CD4-positive, alpha-beta T cell treated with Interleukin-15 for 4 hours (primary cell): ENCODE measurements around the gene GTF2H4.
"Not testable (repeated sequence)": the region's sequence is repeated elsewhere in the genome, so short reads cannot be mapped to it uniquely, and the experiment has no call there.

ENCODE experiments used
- DNase-seq: peaks from one replicate; pipeline ENCODE4 v3.0.0-alpha.2; 2020; ENCODE audit warnings: low spot score

The GTF2H4 gene

DNA sequence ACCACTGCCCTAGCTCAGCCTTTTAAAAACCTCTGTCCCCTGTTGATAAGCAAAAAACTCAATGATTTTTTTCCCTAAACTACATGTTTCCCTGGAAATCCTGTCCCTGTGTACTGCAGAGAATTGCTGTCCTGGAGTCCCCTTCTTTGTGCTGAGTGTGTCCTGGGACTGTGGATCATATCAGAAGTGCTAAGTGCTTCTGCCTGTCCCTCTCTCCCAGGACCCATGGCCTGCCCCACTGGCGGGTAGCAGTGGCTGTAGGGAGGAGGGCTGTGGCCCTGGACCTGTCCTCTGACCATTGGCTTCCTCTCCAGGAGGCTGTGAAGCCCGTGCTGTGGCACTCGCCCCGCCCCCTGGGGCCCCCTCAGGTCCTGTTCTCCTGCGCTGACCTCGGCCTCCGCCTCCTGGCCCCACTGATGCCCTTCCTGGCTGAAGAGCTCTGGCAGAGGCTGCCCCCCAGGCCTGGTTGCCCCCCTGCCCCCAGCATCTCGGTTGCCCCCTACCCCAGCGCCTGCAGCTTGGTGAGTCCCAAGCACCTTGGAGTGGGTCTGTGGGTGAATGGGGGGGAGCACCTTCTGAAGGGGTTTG is 16.1 kb downstream of the GTF2H4 start:
- not testable (repeated sequence) for DNase-seq

DNA sequence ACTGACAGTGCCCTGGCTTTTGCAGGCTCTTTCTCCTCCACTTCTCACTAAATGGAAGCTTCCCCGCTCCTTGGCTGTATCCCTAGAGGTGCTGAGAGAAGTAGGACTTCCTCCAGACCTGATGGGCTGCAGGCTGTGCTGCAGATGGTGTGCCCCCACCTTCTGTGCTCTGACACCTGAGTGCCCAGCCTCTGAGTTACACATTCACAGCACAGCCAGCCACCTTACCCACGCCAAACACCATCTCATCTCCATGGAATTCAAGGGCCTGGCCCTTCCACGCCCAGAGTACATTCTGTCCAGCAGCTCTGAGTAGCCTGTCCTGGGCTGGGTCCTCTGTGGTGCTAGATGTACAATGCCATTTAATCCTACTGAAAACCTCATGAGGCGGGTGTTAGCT is 18.6 kb downstream of the GTF2H4 start:
- no peak for DNase-seq

DNA sequence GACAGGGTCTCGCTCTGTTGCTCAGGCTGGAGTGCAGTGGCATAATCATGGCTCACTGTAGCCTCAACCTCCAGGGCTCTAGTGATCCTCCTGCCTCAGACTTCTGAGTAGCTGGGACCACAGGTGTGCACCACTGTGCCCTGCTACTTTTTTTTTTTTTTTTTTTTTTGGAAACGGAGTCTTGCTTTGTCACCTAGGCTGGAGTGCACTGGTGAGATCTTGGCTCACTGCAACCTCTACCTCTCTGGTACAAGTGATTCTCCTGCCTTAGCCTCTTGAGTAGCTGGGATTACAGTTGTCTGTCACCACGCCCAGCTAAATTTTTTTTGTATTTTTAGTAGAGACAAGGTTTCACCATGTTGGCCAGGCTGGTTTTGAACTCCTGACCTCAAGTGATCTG is 19.1 kb downstream of the GTF2H4 start:
- DNase-seq: not testable (repeated sequence)

DNA sequence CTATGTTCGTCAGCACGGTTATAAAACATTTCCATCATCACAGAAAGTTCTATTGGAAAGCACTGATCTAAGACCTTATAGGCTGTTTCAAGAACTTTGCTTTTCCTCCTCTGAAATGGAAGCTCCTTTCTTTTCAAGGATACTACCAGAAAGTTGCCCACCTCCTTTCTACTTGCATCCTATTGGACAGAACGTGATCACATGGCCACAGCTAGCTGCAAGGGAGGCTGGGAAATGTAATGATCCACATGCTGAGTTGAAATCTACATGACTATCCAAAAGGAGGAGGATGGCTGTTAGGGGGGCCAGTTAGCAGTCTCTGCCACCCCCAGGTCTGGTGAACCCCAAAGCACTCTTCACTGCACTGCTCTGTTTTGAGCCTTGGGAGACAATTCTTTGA is 20.7 kb downstream of the GTF2H4 start:
- no peak for DNase-seq

DNA sequence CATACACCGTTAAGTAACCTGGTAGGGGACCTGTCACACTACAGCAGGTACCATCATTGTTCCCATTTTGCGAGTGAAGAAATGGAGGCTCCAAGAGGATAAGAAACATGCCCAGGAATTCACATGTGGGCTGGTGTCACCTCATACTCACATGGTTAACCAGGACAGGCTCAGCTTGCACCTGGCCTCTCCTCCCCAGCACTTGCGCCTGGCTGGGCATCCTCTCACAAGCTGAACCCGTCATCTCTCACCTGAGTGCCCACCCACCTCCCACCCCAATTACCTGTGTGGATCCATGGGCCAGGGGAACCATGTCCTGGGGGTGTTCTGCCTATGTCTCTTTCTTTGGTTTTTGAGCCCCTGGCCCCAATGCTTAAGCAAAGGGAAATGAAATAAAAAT is 22.5 kb downstream of the GTF2H4 start:
- DNase-seq: no peak

DNA sequence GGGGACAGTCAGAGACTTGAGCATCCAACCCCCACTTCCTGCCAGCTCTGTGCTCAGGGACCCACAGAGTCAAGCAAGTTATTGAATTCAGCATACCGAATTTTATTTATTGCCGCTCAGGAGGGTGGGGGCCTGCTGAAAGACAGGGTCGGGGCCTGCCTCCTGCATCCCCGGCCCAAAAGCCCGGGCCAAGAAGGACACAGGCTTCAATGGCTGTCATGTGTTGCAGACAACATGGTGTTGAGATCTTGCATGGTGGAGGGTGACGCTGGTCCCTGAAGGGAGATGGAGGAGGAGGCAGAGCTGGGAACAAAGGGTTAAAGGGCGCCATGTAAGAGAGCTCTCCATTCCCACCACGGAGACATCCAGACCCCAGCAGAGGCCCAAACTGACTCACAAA is 23.3 kb downstream of the GTF2H4 start:
- DNase-seq: no peak

DNA sequence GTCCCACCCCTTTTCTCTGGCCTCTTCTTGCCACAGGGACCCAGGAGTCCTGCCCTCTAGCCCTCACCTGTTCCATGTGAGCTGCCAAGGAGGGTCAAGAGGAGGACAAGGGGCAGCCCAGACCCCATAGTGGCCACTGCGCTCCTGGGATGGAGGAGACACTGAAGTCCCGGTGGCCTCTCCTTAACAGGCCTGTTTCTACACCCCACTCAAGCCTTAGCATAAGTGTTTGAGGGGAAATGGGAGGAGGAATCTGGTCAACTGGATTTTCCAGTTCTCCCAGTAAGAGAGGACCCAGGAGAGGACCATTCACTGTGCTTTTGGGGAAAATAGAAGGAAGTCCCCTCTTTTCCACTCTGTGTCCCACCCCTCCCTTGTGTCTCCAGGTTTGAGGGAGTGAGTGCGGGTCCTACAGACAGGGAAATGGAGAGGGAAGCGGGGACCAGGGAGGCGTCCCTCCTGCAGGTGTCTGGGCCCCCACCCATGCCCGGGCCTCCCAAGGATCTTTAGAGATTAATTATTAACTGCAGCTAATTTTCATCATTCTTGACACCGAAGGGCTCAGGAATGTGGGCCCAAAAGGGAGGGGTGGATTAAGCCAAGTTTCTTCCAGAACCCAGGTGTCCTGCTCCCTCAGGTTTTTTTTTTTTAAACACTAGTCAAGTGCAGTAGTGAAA is 24.1 kb downstream of the GTF2H4 start, which contains the start of gene SFTA2:
Gene SFTA2, minus strand, starts transcription at position 202 of the 677 bp plus-strand sequence. Its CDS starts 74 bp downstream, at position 128.
- DNase-seq: no peak

DNA sequence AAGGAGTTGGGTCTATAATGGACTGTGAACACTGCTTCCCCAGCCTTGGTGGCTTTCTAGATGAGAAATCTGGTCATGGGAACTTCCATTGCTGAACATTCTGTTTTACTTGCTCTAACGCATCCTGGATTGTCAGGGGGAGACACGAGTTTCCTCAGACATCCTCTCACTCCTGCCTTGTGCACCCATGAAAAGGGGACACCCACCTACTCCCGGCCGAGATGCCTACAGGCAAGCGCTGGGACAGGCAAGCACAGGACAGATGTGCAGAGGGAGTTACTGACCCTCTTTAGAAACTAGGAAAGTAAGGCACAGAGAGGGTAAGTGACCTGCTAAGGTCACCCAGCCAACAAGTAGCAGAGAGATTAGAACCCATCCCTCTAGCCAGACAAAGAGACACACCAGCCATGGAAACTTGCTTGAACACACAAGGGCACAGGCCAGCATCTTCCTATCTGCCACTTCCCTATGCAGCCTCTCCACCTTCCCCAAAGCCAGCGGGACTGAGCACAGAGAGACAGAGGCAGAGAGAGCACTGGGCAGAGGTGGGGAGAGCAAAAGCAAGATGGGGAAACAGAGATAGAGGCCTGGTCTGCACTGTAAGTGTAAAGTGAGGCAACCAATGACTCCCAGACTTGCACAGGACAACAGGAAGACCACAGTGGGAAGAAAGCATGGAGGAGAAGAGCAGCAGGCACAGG is 24.8 kb downstream of the GTF2H4 start:
- DNase-seq: no peak

DNA sequence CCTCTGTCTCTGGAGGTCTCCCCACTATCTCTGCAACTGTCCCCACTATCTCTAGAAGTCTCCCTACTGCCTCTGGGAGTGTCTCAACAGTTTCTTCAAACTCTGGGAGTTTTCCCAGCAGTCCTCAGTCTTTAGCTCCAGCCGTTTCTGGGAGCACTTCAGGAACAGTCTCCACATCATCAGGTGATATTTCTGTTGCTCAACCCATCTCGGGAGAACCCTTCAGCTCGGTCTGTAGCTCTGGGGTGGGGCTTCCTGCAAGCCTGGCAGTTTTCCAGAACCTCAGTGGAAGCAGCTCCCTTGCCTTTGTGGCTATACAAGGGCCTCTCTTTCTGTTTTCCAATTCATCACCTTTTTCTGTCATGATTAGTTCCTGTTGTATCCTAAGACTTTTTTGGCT is 27.0 kb downstream of the GTF2H4 start:
- DNase-seq: no peak

DNA sequence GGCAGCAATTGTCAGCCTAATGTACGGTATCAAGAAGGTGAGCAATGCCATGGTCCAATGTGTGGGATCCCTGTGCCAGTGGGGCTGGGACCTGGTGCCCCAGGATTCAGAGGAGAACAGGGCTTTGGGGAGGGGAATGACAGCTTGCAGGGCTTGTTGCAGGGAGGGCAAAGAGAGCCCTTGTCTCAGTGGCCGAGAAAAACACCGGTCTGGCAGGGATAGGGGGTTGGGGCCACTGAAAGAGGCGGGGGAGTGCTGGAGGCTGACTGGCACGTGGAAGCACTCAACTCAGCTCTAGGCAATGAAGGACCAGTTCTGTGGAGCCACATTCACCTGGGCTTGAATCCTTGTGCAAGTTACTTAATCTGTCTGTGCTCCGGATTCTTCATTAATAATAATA is 29.3 kb downstream of the GTF2H4 start:
- no peak for DNase-seq

DNA sequence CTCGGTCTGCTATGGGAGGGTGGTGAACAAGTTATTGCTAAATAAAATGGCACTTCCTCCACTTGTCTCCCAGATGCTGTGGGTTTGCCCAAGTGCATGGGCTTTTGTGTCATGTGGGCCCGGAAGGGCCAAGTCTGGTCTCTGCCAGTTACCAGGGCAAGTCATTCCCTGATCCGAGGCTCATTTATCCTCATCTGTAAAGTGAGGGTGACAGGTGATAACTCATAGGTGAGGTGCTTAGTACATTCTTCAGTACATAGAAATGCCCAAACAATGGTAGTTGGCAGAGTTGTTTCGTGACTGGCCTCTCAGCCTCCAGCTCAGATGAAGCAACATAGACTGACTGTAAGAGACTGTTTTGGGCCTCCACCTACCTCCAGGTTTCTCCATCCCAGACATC is 30.7 kb downstream of the GTF2H4 start:
- no peak for DNase-seq

DNA sequence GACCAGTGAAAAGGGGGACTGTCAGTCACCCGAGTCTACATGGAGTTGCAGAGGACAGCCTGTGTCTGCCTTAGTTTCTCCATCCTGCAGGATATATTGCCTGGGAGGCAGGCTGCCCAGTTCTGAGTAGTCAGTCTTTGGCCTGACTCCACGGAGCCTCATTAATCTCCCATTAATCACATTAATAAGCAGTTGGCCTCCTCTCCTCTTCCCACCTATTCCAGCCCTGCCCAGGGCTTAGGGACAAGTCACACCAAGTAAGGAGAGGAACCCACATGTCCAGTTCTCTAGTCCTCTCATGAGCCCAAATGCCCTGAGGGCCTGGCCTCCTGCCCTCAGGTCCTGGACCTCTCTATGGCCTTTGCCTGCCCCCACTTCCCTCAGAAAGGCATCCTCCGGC is 31.5 kb downstream of the GTF2H4 start:
- DNase-seq: no peak

DNA sequence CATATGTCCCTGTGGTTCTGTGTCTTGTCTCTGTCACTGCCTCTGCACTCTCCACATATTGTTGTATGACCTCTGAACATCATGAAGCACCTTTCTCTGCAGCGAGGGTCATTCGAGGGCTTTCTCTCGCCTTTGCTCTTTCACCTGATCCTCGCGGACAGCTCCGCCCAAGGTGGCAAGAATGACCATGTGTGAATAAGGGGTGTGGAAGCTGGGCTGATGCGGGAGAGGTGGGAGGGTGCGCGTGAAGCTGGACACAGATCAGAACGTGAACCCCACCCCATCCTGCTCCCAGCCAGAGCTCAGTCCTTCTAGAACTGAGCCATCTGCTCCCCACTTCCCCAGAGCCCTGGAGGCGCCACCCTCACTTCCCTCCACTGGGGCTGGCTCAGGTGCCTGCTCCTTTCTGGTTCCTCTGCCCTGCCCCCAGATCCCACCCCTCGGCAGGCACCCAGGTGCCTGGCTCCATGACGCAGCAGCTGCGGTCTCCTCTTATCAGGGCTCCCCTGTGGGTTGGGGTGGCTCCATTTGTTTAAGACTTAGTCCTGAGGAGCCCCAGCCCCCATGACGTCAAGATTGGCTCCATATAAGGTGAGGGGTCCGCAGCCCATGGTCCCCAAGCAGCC is 32.5 kb downstream of the GTF2H4 start, which contains the start of gene MUCL3:
Gene MUCL3, plus strand, starts transcription at position 613 of the 626 bp plus-strand sequence. CDS start 27 bp downstream, outside the sequence.
- no peak for DNase-seq

DNA sequence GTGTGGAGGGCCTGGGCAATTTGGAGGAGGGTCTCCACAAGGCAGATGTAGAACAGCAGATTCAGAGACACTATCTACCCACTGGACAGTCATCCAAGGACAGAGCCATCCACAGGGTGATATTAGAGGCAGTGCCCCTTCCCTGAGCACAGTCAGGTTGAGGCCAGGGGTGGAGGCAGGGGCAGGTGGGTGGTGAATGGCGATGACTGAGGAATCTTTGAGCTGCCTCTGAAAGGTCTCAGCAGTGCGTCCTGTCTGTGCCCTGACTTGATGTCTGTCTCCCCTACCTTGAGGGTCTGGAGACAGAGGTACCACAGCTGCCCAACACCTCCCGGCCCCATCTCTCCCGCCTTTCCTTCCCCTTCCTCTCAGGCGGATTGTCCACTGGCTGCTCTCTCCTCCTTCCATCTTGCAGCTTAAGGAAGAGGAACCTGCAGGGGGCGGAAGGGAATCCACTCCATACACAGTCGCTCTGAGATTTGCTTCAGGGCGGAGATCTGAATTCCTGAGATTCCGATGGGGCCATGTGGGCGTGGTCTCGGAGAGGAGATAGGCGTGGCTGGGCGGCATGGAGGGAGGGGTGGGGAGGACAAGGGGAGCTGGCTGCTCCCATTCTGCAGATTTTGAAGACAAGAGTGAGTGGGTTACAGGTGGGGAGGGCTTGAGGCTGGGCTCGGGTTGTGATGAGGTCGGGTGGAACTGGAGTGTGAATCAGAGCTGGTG is 34.5 kb downstream of the GTF2H4 start:
- no peak for DNase-seq

DNA sequence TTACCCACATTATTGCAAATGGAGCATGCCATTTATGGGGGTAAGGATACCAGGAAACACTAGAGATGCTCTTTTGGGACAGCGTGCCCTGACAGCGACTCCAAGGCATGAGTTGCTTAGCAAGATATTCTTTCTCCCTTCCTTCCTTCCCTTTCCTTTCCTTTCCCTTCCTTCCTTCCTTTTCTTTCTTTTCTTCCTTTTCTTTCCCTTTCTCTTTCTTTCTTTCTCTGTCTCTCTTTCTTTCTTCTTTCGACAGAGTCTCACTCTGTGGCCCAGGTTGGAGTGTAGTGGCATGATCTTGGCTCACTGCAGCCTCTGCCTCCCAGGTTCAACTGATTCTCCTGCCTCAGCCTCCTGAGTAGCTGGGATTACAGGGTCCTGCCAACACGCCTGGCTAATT is 36.0 kb downstream of the GTF2H4 start:
- DNase-seq: no peak

DNA sequence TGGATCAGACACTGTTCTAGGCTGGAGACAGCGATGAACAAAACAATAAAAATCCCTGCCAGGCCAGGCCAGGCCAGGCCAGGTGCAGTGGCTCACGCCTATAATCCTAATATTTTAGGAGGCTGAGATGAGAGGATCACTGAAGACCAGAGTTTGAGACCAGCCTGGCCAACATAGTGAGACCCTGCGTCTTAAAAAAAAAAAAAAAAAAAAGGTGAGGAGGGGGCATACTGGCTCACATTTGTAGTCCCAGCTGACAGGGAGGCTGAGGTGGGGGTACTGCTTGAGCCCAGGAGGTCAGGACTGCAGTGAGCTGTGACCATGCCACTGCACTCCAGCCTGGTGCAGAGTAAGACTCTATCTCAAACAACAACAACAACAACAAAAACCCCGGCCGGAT is 37.3 kb downstream of the GTF2H4 start:
- DNase-seq: no peak

DNA sequence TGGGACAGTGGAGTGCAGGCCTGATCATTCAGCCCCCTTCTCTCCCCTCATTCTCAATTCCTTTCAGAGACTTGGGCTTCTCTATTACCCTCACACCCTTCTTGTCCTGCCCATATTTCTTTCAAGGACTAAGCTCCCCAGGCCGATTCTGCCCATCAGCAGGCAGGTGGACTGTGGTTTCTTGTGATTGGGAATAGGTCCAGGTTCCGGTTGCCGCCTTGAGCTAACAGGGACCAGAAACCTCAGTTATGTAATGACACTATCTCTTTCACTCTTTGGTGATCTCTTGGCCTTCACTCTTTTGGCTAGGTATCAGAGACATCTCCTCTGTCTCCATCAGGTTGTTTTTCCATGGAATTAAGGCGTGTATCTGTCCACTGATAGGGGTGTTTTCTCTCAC is 39.2 kb downstream of the GTF2H4 start:
- DNase-seq: no peak

DNA sequence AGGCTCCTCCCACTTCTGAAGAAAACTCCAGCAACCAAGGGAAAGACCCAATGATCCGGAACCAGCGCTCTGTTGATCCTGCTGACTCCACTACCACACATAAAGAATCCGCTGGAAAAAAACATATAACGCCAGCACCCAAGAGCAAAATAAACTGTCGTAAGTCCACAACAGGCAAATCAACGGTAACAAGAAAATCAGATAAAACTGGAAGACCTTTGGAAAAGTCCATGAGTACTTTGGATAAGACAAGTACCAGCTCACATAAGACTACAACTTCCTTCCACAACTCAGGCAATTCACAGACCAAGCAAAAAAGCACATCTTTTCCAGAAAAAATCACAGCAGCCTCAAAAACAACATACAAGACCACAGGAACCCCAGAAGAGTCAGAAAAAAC is 40.8 kb downstream of the GTF2H4 start:
- no peak for DNase-seq

DNA sequence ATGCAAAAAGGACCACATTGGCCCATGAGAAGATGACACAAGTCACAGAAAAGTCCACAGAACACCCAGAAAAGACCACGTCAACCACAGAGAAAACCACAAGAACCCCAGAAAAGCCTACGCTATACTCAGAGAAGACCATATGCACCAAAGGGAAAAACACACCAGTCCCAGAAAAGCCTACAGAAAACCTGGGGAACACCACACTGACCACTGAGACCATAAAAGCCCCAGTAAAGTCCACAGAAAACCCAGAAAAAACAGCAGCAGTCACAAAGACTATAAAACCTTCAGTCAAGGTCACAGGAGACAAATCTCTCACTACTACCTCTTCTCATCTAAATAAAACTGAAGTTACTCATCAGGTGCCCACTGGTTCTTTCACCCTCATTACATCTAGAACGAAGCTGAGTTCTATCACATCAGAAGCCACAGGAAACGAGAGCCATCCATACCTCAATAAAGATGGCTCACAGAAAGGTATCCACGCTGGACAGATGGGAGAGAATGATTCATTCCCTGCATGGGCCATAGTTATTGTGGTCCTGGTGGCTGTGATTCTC is 44.0 kb downstream of the GTF2H4 start:
- DNase-seq: no peak

DNA sequence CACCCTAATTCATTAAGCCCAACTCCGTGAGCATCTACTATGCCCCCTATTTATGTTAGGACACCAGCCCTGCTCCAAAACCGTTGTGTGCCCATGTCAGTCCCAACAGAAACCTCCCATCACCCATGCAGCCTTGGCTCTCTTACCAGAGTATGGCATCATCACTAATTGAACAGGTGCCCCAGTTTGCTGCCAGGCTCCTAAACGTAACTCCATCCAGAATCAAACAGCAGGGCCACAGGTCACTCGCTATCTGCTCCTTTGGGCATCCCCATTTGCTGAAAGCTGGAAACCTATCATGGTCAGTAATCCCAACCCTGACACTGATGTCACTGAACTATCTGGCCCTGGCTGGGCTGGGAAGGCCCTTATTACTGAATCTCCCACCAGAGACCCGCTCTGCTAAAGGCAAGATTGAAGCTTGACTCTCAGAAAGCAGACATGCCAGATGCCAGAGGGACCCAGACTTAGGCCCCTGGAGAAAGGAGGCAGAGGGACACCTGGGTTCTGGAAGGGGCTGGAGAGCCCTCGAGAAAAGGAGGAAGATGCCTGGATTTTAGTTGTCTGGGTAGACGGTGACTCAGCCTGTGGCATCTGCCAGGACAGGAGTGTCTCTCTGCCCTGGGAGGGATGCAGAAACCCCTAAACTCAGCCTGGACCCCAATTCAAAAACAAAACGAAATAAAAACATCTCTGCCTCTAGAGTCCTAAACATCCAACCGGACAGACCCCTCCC is 46.8 kb downstream of the GTF2H4 start:
- DNase-seq: no peak

DNA sequence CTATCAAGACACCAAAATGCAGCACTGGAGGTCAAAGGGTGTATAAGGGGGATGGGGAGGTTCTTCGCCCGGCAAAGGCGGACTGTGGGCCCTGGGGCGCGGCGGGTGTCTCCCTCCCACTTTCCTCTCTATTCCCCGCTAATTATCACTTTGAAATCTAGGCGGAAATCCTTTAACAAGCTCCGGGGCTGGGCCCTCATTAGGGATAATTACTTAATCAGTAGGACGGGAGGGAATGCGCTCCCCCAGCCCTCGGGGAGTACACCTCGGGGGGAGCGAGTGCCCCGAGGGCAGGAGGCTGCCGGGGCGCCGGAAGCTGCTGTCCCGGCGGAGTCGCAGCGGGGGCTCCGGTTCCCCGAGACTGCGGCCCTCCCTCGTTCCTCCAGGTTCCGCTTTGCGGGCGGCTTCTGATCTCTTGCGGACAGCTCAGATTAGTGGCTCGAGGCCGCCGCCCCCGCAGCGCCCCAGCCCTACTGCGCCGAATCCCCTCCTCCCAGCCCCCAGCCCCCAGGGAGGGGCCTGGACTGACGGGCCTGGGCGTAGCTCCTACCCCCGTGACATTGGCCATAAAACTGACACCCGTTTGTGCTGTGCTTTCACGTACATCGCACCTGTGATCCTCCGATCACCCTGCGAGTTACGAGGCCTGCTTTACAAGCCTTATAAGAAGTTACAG is 47.5 kb downstream of the GTF2H4 start:
- peak; percentile 67 for DNase-seq
